GM12875 (cell line): ENCODE data around the gene PCLO.

Experiments
- H3K4me3 ChIP-seq: one replicate; pipeline ENCODE4 v1.5.1; 2011; ENCODE audit warnings: low read depth, low read length, control low read depth
- TF ChIP-seq, protein P1 (sequence below): IDR thresholded peaks from 2 replicates; pipeline ENCODE4 v1.5.1; 2011; ENCODE audit warnings: low read depth, mild to moderate bottlenecking, control low read depth, inconsistent platforms, low read length, moderate library complexity, borderline replicate concordance; ENCODE audit not compliant: insufficient read depth

PCLO gene

DNA sequence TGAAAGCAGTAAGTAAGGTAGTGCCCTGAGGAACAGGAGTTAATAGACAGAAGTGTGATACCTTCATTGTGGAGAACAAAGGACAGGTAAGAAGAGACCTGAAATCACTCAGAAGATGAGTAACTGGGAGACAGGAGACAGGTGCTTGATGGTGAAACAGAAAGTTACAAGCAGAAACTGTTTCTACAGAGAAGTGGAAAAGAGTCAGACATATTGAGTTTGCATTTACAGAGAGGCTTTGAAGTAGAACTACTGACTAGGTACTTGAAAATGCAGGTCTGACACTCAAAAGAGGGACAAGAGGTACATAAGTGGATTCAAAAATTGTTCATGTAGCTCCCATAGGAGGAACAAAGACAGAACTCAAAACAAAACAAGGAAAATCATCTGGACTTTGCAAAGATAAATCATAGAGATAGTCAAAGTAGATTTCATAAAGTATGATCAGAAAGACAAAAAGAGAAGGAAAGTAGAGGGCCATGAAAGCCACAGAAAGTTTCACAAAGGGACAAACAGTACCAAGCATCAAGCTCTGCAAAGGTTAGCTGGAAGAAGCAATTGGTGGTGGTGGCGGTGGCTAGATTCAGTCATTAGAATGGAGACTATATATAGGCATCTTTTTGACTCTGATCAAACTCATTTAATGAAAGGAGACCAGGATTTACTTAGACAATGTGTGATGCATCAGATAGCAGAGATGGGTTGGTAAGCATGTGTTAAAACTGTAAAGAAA lies 198.4 kb downstream of the PCLO start:
- H3K4me3 ChIP-seq, result no peak overlapping the region
- TF ChIP-seq, protein P1, sequence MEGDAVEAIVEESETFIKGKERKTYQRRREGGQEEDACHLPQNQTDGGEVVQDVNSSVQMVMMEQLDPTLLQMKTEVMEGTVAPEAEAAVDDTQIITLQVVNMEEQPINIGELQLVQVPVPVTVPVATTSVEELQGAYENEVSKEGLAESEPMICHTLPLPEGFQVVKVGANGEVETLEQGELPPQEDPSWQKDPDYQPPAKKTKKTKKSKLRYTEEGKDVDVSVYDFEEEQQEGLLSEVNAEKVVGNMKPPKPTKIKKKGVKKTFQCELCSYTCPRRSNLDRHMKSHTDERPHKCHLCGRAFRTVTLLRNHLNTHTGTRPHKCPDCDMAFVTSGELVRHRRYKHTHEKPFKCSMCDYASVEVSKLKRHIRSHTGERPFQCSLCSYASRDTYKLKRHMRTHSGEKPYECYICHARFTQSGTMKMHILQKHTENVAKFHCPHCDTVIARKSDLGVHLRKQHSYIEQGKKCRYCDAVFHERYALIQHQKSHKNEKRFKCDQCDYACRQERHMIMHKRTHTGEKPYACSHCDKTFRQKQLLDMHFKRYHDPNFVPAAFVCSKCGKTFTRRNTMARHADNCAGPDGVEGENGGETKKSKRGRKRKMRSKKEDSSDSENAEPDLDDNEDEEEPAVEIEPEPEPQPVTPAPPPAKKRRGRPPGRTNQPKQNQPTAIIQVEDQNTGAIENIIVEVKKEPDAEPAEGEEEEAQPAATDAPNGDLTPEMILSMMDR, result no peak

DNA sequence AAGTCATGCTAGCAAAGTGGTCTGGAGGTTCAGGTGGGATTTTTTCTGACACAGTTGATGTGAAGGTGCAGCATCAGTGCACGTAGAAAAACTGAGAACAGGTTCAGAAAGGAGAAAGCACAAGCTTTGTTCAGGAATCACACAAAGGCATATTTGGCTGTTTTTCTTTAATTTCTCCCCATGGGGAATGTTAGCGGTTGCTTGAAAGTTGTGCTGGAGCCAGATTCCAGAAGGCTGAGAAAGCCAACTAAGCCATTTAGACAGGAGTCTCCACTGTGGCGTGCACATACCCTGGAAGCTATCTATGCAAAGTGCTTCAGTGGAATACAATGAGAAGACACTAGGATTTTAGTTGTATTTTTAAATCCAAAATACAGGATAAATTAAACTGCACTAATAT lies 201.4 kb downstream of the PCLO start:
- TF ChIP-seq, protein P1, result no peak
- no peak overlapping the region for H3K4me3 ChIP-seq

DNA sequence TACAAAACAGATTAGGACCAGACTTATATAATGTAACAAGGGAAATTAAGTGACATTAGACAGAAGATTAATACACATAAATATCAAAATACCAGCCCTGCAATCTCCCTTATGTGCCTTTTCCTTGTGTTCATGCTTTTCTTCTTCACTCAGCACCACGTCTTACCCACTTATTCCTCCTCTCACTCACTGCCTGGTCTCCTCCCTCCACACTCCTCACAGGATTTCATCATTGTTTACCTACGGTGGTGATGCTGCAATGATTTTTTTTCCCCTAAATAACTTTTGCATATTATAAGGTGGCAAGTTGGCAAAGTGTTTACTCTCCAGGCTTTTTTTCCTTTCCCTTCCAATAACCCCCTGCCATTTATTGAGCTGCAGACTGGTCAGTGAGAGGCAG lies 203.2 kb downstream of the PCLO start:
- TF ChIP-seq, protein P1, result no peak
- no peak overlapping the region for H3K4me3 ChIP-seq

DNA sequence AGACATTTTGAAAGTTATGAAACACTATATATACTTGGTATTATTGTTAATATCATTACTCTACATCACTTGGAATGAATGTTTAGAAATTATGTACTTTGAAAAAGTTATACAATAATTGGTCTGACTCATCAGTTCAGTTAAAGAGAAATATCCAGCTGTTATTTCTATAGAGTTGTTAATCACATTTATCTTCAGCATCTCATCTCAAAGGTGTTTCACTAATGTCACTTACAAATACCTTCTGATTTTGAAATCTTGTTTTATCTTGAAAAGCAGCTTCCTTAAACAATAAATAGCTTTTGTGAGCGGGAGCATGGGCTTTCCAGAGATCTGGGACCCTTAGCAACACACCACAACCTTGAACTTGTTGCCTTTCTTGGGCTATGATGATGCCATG lies 205.2 kb downstream of the PCLO start:
- H3K4me3 ChIP-seq, result no peak overlapping the region
- TF ChIP-seq, protein P1, result no peak

DNA sequence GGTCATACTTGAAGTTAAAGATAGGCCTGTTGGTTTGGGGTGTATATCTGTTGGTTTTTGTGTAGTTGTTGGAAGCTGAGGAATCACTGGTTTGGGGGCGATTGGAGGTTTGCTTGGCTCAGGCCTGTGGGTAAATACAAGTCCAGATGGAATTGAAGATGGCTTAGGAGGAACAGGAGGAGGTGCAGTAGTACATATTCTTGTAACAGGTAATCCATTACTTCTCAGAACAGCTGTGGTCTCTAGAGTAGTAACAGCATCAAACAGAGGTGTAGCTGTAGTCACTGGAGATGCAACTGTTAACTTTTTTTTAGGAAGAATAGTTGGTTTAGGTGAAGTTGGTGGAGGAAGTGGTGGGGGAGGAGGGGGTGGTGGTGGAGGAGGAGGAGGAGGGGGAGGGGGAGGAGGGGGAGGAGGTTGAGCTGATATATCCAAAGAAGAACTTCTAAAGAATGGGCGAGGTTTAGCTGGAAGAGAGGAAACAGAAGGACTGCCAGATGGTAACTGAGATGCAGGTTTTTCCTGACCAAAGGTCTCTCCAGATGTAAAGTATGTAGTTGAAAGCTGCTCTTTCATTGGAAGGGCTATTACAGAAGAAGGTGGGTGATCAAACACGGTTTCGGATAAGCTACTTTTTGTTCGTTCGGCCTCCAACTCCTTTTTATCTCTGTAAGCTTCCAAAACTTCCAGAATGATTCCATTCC lies 209.2 kb downstream of the PCLO start:
- TF ChIP-seq, protein P1, result no peak
- H3K4me3 ChIP-seq, result no peak overlapping the region

DNA sequence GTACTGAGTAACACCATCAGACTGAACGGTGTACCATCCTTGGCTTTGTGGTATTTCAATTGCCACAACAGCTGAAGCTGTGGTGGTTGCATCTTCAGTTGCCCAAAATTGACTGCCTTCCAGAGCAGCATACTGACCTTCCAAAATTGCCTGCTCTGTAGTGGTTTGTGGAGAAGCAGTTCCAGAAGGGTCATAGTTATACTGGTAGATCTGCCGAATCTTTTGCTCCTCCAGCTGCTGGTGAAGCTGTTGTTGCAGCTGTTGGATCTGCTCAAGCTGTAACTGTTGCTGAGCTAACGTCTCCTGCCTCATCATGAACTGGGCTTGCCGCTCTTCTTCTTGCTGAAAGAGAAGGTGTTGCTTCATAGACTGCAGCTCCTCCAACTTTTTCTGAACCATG lies 212.2 kb downstream of the PCLO start:
- TF ChIP-seq, protein P1, result no peak
- no peak overlapping the region for H3K4me3 ChIP-seq

DNA sequence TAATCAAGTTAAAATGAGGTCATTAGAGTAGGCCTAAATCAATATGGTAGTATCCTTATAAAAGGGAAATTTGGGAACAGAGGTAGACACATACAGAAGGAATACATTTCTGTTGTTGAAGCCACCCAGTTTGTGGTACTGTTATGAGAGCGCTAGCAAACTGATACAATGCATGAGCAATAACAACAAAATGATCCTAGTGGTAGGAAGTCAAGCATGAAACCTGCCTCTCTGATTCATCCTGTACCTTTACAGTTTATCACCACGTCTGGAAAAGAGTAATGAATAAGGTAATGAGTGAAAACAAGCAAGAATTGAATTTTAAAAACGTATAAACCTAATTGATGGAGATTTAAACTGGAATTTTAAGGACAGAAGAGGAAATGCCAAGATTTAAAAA lies 217.2 kb downstream of the PCLO start:
- TF ChIP-seq, protein P1, result no peak
- H3K4me3 ChIP-seq, result no peak overlapping the region
